Measurements from ENCODE around the gene C1QTNF1.

C1QTNF1 gene

GRCh38 chr17:79041041-79041570 is 17.1 kb downstream of the C1QTNF1 start:
- no peak for DNase-seq (ENCODE audit: low spot score)

DNA sequence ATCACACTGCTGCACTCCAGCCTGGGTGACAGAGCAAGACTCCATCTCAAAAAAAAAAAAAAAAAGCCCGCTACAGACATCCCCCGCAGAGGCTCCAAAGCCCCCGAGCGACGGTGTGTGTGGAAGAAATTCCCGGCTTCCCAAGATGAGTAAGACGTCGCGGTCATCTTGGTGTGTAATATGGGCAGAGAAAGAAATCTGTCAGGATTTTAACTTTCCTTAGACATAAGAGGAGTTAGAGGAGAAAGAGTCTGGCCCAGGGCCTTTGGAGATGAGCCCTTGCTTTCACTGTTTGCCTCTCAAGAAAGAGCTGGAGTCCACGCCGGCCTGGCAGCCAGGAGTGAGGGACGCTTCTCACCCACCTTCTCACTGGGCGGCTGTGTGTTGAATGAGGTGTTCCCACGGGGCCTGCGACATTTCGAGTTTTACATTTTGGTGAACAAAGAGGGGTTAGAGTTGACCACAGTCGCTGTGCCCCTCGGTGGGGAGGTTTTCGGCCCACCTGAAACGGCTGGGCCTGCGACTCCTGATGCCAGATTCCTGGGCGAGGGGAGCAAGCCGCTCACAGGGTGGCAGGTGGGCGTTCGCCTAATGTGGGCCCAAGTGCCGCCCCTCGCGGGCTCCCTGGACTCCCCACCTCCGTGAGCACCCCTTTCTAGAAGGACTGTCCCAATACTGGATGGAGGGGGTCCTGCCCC is 17.9 kb downstream of the C1QTNF1 start:
- DNase-seq (ENCODE audit: low spot score), result no peak

DNA sequence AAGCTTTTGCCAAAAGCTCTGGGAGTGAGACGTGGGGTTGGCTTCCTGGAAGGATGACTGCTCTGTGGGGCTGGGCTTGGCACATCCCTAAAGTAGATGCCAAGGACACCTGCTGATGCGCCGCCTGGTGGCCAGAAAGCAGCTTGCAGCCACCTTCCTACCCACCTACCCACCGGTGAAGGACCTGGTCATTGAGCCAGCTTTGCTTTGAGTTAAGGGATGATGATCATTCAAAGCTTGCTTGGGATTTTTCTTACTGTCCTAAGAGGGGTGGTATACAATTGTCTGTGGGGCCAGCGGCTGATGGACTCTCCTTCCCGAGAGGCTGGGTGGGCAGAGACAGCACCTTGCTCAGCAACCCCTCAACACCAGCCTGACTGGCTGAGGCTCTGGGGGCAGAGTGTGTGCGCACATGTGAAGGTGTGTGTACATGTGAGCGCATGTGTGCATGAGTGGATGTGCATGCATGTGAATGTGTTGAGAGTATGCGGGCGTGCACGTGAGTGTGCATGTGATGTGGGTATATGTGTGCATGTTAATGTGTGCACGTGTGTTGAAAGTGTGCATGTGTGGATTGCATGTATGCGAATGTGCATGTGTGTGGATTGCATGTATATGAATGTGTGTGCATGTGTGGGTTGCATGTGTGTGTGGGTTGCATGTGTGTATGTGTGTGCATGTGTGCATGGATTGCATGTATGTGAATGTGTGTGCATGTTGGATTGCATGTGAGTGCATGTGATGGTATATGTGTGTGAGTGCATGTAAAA is 18.6 kb downstream of the C1QTNF1 start:
- no peak for DNase-seq (ENCODE audit: low spot score)

DNA sequence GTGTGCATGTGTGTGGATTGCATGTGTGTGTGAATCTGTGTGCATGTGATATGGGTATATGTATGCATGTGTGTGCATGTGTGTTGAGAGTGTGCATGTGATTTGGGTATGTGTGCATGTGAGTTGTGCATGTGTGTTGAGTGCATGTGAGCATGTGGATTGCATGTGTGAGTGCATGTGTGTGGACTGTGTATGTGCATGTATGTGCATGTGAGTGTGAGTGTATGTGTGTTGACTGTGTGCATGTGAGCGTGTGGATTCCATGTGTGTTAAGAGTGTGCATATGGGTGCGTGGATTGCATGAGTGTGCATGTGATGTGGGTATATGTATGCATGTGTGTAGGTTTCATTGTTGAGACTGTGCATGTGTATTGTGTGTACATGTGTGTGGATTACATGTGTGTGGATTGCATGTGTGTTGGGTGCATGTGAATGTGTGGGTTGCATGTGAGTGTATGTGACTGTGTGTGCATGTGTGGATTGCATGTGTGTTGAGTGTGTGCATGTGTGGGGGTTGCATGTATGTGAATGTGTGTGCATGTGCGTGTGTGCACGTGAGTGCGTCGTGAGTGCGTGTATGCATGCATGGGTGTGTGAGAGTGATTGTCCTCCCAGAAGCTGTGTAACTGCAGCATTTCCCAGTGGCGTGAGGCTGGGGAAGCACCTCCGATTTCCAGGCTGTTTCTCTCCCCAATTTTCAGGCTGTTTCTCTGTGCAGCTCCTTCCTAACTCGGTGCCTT is 19.4 kb downstream of the C1QTNF1 start:
- DNase-seq (ENCODE audit: low spot score), result no peak

GRCh38 chr17:79043931-79044320 is 20.0 kb downstream of the C1QTNF1 start:
- no peak for DNase-seq (ENCODE audit: low spot score)

DNA sequence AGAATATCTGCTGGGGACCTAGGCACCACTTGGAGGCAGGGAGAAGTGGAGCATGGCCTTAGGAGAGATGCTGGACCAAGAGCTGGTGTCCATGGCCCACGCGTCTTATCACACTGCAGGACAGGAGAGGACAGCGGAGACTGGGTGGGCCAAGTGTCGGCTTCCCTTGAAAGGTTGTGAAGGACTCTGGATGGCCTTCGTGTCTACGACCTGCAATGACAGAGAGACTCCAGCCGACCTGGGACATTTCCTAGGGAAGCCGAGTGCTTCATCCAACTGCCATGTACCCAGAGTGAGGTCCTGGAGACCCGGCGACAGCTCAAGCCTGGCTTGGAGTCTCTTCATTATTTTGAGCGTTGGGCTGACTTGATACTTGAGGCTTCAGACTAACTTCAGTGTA is 20.5 kb downstream of the C1QTNF1 start:
- no peak for DNase-seq (ENCODE audit: low spot score)

DNA sequence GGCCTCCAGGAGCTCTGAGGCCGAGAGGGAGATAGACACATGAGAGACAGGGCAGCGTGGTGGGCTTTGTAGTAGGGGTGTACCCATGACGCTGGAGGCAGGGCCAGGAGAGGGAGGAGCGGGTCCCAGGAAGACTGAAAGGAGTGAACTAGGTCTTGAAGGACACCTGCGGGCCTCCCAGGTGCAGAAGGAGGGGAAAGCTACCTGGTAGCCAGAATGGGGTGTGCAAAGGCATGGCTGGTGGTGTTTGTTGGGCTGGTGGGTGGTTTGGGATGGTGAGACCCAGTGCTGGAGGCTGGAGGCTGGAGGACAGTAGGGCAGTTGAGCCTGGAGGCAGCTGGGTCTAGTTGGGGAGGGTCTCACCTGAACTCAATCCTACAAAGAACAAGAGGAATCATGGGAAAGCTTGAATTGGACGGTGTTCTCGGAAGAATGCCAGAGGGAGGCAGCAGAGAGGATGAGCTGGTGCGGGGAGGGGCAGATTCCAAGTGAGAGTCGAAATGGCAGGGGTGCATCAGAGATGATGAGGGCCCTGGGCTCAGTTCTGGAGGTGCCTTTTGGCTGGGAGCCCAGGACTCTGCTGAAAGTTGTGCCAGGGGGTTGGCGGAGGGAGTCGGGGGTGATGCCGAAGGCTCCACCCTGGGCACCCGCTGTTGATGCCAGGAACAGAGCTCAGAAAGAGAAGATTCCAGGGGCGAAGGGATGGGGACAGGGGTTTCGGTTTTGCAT is 21.2 kb downstream of the C1QTNF1 start:
- no peak for DNase-seq (ENCODE audit: low spot score)

DNA sequence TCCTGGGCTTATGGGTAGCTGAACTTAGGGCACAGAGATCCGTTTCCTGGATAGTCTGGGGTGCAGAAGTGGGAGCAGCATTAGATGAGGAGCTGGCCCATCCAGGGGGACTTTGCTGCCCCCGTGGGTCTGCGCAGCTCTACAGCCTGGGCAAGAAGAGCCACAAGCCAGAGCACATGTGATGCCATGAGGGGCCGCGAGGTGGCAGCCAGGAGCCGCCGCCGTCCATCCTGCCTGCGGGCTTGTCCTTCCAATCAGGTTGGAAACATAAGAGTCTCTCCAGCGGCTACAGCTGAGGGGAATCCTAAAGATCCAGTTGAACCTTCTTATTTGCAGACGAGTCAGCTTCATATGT is 21.9 kb downstream of the C1QTNF1 start:
- peak; percentile 77 for DNase-seq (ENCODE audit: low spot score)

DNA sequence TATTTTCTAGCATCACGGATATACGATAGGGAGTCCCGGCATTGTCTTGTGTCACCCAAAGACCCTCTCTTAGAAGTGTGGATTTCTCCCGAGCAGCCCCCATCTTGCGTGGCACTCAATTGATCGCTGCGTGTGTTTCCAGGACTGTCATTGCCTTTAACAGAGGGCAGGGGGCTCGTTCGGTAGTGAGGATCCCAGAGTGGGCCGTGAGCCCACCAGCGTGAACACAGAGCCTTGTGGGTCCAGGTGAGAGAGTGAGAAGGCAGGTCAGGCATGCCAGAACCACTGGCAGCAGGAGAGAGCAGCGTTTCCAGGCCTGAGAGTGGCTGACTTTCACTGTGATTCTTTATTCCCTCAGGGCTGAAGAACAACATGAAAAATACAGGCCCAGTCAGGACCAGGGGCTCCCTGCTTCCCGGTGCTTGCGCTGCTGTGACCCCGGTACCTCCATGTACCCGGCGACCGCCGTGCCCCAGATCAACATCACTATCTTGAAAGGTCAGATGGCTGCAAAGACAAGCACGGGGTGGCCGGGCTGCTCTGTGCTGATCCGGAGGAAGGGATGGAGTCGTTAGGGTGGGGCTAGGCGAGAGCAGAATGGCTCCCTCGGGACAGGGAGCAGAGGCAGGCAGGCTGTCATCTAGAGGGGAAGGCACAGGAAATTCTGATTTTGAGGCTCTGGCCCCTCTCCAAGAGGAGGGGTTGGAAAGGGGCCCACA is 22.4 kb downstream of the C1QTNF1 start:
- no peak for DNase-seq (ENCODE audit: low spot score)

GRCh38 chr17:79046916-79047280 is 22.9 kb downstream of the C1QTNF1 start:
- DNase-seq (ENCODE audit: low spot score), result peak; percentile 62

DNA sequence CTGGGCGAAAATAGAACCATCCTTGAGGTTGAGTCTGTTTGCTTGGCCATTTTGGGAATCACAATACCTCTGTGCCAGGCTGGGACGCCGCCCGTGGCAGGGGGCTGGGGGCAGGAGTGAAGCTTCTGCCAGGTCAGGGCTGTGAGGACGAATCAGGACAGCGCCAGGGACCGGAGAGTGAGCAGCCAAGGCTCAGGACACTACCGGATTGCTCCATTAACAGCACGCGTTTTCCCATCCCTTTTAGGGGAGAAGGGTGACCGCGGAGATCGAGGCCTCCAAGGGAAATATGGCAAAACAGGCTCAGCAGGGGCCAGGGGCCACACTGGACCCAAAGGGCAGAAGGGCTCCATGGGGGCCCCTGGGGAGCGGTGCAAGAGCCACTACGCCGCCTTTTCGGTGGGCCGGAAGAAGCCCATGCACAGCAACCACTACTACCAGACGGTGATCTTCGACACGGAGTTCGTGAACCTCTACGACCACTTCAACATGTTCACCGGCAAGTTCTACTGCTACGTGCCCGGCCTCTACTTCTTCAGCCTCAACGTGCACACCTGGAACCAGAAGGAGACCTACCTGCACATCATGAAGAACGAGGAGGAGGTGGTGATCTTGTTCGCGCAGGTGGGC is 23.4 kb downstream of the C1QTNF1 start:
- DNase-seq (ENCODE audit: low spot score), result no peak

GRCh38 chr17:79047923-79048825 is 24.2 kb downstream of the C1QTNF1 start:
- DNase-seq (ENCODE audit: low spot score), result no peak

GRCh38 chr17:79048826-79049755 is 25.1 kb downstream of the C1QTNF1 start:
- DNase-seq (ENCODE audit: low spot score), result no peak

DNA sequence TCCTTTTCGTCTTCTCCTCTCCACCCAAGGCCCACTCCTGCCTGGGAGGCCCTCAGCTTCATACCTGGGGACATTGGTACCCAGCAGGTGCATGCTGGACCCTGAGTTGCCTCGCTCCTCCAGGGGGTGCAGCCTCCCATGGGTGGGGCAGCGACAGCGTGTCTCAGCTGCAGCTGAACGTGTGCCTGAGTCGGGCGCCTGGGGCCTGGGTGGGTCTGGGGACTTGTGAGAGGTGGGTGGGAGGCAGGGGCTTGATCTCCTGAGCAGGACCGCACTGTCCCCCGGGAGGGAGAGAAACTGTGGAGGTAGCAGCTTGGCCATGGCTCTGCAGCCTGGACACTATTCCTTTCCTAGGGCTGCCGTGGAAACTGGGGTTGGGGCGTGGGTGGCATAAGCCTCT is 25.9 kb downstream of the C1QTNF1 start:
- no peak for DNase-seq (ENCODE audit: low spot score)

DNA sequence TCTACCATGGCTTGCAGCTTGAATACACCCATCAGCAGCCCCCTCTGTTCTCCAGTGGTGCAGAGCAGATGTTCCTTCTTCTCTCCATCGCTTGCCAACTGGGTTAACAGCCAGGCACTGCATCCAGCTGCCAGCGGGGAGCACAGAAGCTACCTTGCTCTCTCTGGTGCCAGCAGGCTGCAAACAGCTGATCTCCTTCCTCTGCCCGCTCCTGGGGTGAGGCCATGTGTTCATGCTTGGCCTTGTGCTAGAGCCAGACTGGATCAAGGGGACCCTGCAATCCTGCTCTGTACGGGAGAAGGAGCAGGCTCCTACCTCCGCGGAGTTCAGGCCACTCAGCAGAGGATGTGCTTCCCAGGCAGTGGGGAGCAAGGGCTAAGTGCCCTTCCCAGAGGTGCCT is 26.6 kb downstream of the C1QTNF1 start:
- no peak for DNase-seq (ENCODE audit: low spot score)

- no peak for DNase-seq (ENCODE audit: low spot score)
These were observed 27.3 kb downstream of the C1QTNF1 start for GRCh38 chr17:79051306-79051705.

- DNase-seq (ENCODE audit: low spot score), result no peak
These were observed 28.2 kb downstream of the C1QTNF1 start for GRCh38 chr17:79052131-79052530.

DNA sequence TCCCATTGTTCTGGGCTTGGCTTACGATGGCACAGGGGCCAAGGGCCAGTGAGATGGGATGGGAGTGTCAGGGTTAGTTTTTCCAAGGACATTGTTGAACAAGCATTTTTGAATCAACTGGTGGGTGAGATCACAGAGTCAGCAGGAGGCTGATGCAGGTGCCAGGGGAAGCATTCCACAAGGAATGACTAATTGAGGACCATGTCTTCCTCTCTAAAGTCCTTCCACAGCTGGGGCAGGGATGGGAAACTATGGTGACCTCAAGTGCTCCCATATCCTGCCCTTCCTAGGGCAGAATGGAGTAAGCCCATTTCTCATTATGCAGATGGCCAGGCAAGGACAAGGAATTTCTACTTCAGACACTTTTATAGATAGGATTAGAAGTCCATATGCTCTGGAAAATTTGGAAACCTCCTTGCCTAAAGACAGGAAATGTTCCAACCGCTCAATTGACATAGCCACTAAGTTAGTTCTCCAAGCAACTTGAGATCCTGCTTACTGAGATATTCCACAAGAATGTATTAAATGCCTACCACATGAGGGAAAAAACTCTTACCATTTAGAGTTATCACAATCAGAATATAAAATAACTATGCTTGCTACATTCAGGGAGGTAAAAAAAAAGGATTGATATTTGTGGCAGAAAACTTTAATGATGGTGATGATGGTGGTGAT is 29.4 kb downstream of the C1QTNF1 start:
- peak; percentile 75 for DNase-seq (ENCODE audit: low spot score)

Measured in AG08395 (cell line).